AG09319 (cell line): ENCODE measurements around the gene ADA.

Experiments used
- DNase-seq: peaks from one replicate; pipeline ENCODE4 v3.0.0-alpha.2; 2010; ENCODE audit warnings: low read depth; ENCODE audit errors: extremely low read depth
- CTCF ChIP-seq: IDR thresholded peaks from 2 replicates; pipeline ENCODE4 v1.5.1; 2011; ENCODE audit warnings: low read depth, mild to moderate bottlenecking, inconsistent platforms, low read length, moderate library complexity

Gene ADA

GRCh38 chr20:44620030-44620429 is 31.5 kb downstream of the ADA start:
- no peak for DNase-seq
- no peak for TF ChIP-seq CTCF

- no peak for TF ChIP-seq CTCF
- no peak for DNase-seq
Observed at GRCh38 chr20:44619294-44619693, 32.2 kb downstream of the ADA start.

- TF ChIP-seq CTCF: no peak
- DNase-seq: no peak
Observed at GRCh38 chr20:44618318-44618731, 33.2 kb downstream of the ADA start.

GRCh38 chr20:44616604-44616964 is 34.9 kb downstream of the ADA start:
- no peak for TF ChIP-seq CTCF
- no peak for DNase-seq

- TF ChIP-seq CTCF: no peak
- DNase-seq: no peak
Observed at GRCh38 chr20:44615876-44616603, 35.5 kb downstream of the ADA start.

GRCh38 chr20:44615169-44615791 is 36.2 kb downstream of the ADA start:
- TF ChIP-seq CTCF: no peak
- no peak for DNase-seq

- TF ChIP-seq CTCF: no peak
- DNase-seq: no peak
Observed at GRCh38 chr20:44614525-44614924, 37.0 kb downstream of the ADA start.
